ENCODE data around the gene BNIP1.

Gene BNIP1

DNA sequence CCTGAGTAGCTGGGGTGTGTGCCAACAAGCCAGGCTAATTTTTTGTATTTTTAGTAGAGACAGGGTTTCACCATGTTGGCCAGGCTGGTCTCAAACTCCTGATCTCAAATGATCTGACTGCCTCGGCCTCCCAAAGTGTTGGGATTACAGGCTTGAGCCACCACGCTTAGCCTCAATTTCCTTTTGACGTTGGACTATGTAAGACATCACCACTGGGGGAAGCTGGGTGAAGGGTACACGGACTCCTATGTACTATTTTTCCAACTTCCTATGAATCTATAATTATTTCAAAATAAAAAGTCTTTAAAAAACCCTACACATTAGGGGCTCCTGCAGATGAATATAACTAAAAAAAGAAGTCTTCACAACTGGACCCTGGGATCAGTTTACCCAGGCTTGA is 46.7 kb downstream of the BNIP1 start:
- H3K4me1 ChIP-seq (ENCODE audit: low read length): peaks cover 10% of the 10 kb centered on the region
- no peak overlapping the region for H3K4me2 ChIP-seq (ENCODE audit: low read length)
- H3K9ac ChIP-seq (ENCODE audit: low read length): no peak overlapping the region
- no peak overlapping the region for H3K4me3 ChIP-seq (ENCODE audit: low read length)
- TF ChIP-seq, protein P1, sequence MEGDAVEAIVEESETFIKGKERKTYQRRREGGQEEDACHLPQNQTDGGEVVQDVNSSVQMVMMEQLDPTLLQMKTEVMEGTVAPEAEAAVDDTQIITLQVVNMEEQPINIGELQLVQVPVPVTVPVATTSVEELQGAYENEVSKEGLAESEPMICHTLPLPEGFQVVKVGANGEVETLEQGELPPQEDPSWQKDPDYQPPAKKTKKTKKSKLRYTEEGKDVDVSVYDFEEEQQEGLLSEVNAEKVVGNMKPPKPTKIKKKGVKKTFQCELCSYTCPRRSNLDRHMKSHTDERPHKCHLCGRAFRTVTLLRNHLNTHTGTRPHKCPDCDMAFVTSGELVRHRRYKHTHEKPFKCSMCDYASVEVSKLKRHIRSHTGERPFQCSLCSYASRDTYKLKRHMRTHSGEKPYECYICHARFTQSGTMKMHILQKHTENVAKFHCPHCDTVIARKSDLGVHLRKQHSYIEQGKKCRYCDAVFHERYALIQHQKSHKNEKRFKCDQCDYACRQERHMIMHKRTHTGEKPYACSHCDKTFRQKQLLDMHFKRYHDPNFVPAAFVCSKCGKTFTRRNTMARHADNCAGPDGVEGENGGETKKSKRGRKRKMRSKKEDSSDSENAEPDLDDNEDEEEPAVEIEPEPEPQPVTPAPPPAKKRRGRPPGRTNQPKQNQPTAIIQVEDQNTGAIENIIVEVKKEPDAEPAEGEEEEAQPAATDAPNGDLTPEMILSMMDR (IDR thresholded peaks at IDR 0.05; ENCODE audit: low read depth, low read length): no peak
- no peak for TF ChIP-seq EZH2phosphoT487 (IDR thresholded peaks at IDR 0.05; ENCODE audit: low read depth)
- H3K27ac ChIP-seq (ENCODE audit: low read length): no peak overlapping the region
- H3K36me3 ChIP-seq (replicated peaks; ENCODE audit: low read depth, low read length): no peaks in the 10 kb centered on the region
- H2AFZ ChIP-seq (ENCODE audit: low read depth, low read length): no peak overlapping the region
- H3K9me3 ChIP-seq (ENCODE audit: insufficient read depth, low read length): no peaks in the 10 kb centered on the region
- H3K27me3 ChIP-seq (ENCODE audit: low read depth, low read length): no peaks in the 10 kb centered on the region
- H3K79me2 ChIP-seq (ENCODE audit: low read length): no peaks in the 10 kb centered on the region
- no peaks in the 10 kb centered on the region for H4K20me1 ChIP-seq (ENCODE audit: insufficient read depth, low read length)

DNA sequence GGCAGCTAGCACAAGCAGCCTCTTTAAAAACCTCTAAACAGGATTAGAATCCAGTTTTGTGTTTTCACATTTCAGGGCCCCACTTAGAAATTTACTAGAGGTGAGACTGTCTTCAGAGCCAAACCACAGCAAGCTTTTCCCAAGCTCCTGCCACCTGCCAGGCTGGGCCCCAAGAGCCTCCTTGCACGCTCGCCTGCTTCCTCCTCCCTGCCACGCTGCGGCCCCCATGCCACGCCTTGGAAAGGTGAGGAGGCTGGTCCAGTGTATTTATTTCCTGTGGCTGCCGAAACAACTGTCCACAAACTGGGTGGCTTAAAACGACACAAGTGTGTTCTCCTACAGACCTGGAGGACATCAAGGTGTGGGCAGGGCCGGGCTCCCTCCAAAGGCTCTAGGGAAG is 47.2 kb downstream of the BNIP1 start:
- no peak for TF ChIP-seq EZH2phosphoT487 (IDR thresholded peaks at IDR 0.05; ENCODE audit: low read depth)
- TF ChIP-seq, protein P1 (IDR thresholded peaks at IDR 0.05; ENCODE audit: low read depth, low read length): no peak
- no peak overlapping the region for H3K27ac ChIP-seq (ENCODE audit: low read length)
- H3K36me3 ChIP-seq (replicated peaks; ENCODE audit: low read depth, low read length): no peaks in the 10 kb centered on the region
- H4K20me1 ChIP-seq (ENCODE audit: insufficient read depth, low read length): no peaks in the 10 kb centered on the region
- H3K4me1 ChIP-seq (ENCODE audit: low read length): peaks cover 10% of the 10 kb centered on the region
- no peak overlapping the region for H3K4me3 ChIP-seq (ENCODE audit: low read length)
- no peaks in the 10 kb centered on the region for H3K9me3 ChIP-seq (ENCODE audit: insufficient read depth, low read length)
- H3K79me2 ChIP-seq (ENCODE audit: low read length): no peaks in the 10 kb centered on the region
- H3K27me3 ChIP-seq (ENCODE audit: low read depth, low read length): no peaks in the 10 kb centered on the region
- H3K9ac ChIP-seq (ENCODE audit: low read length): no peak overlapping the region
- no peak overlapping the region for H3K4me2 ChIP-seq (ENCODE audit: low read length)
- no peak overlapping the region for H2AFZ ChIP-seq (ENCODE audit: low read depth, low read length)

DNA sequence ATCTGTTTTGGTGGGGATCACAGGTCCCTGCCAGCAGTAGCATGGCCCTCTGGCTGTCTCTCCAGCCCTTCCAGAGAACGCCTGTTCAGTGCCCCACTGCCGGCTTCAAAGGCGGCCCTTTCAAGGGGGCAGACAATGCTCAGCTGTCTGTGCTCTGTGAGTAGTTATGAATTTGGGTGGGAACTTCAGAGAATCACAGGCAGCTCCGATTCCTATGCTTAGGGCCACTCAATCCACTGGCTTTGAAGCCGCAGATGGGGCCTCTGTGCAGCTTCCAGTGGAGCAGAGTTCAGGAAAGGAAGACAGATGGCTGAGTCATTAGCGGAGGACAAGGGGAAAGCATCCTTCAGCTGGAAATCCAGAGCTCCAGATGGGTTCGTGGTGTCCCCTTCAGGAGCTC is 48.2 kb downstream of the BNIP1 start:
- Histone ChIP-seq H3K4me3 (ENCODE audit: low read length) (no peak overlapping the region), H3K27ac (ENCODE audit: low read length) (no peak overlapping the region), H3K9ac (ENCODE audit: low read length) (no peak overlapping the region), H3K27me3 (ENCODE audit: low read depth, low read length) (no peaks in the 10 kb centered on the region), H3K4me1 (ENCODE audit: low read length) (peaks cover under 1% of the 10 kb centered on the region; the same call in 1 of the 2 replicates), H2AFZ (ENCODE audit: low read depth, low read length) (no peak overlapping the region), H3K4me2 (ENCODE audit: low read length) (no peak overlapping the region), H3K36me3 (replicated peaks; ENCODE audit: low read depth, low read length) (no peaks in the 10 kb centered on the region), H3K9me3 (ENCODE audit: insufficient read depth, low read length) (no peaks in the 10 kb centered on the region), H3K79me2 (ENCODE audit: low read length) (no peaks in the 10 kb centered on the region), H4K20me1 (ENCODE audit: insufficient read depth, low read length) (no peaks in the 10 kb centered on the region)
- TF ChIP-seq EZH2phosphoT487 (IDR thresholded peaks at IDR 0.05; ENCODE audit: low read depth): no peak
- TF ChIP-seq, protein P1 (IDR thresholded peaks at IDR 0.05; ENCODE audit: low read depth, low read length): no peak

DNA sequence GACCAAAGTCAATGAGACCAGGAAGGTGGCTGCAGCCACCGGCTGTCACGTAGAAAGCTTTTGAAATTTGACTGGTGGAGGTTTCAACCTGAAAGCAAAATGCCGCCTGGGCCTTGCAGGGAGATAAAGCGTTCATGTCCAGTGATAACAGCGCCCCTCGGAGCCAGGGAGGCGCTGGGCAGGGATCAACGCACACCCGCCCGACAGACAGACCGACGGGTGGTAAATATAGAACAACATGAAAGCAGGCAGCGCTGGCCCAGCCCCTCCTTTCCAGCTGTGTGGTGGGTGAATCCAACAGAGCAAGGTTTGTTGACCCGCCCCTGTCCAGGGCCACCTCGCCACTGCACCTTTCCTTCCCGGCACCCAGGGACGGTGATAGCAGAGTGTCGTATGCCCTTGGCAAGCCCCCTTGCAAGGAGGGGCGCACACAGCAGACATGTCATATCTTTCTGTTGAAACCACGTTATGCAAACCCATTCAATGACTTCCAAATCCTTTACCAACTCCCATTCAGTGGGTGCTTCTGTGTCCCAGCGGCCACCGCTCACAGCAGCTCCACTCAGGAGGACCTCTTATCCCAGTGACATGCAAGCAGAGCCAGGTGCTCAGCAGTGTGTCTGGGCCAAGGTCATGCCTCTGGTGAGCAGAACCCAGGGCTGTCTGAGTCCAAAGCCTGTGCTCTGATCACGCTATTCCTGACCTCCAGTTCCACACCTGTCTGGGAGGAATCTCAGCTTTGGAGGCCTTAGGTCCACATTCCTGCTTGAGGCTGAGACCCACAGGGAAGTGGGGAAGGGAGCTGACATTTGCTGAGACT is 52.0 kb downstream of the BNIP1 start:
- Histone ChIP-seq H3K79me2 (ENCODE audit: low read length) (no peaks in the 10 kb centered on the region), H3K9me3 (ENCODE audit: insufficient read depth, low read length) (no peaks in the 10 kb centered on the region), H4K20me1 (ENCODE audit: insufficient read depth, low read length) (no peaks in the 10 kb centered on the region), H3K4me1 (ENCODE audit: low read length) (no peaks in the 10 kb centered on the region), H3K9ac (ENCODE audit: low read length) (no peak overlapping the region), H3K4me2 (ENCODE audit: low read length) (no peak overlapping the region), H3K4me3 (ENCODE audit: low read length) (no peak overlapping the region), H3K36me3 (replicated peaks; ENCODE audit: low read depth, low read length) (no peaks in the 10 kb centered on the region), H3K27ac (ENCODE audit: low read length) (no peak overlapping the region), H3K27me3 (ENCODE audit: low read depth, low read length) (no peaks in the 10 kb centered on the region), H2AFZ (ENCODE audit: low read depth, low read length) (no peak overlapping the region)
- TF ChIP-seq, protein P1 (IDR thresholded peaks at IDR 0.05; ENCODE audit: low read depth, low read length): no peak
- TF ChIP-seq EZH2phosphoT487 (IDR thresholded peaks at IDR 0.05; ENCODE audit: low read depth): no peak

Data from OCI-LY3 (cell line).